ENCODE data around the gene ANKS1B.

Gene ANKS1B

GRCh38 chr12:99154216-99154982 is 830.3 kb downstream of the ANKS1B start:
- POLR2A ChIA-PET, result no interaction called here
- no peaks in the 10 kb centered on the region for H3K9me3 ChIP-seq (ENCODE audit: control insufficient read depth, insufficient read depth, low read depth, low read length)
- CTCF ChIA-PET, result interaction anchor here (1.0 kb wide), 1 partner anchor 465 kb away, joined by 4 read pairs; no protein-coding TSS in a partner anchor
- H3K4me3 ChIP-seq (ENCODE audit: low read depth, low read length), result no peak overlapping the region
- no peaks in the 10 kb centered on the region for H3K4me1 ChIP-seq (ENCODE audit: control insufficient read depth, insufficient read depth, low read length)
- TF ChIP-seq, protein P1, sequence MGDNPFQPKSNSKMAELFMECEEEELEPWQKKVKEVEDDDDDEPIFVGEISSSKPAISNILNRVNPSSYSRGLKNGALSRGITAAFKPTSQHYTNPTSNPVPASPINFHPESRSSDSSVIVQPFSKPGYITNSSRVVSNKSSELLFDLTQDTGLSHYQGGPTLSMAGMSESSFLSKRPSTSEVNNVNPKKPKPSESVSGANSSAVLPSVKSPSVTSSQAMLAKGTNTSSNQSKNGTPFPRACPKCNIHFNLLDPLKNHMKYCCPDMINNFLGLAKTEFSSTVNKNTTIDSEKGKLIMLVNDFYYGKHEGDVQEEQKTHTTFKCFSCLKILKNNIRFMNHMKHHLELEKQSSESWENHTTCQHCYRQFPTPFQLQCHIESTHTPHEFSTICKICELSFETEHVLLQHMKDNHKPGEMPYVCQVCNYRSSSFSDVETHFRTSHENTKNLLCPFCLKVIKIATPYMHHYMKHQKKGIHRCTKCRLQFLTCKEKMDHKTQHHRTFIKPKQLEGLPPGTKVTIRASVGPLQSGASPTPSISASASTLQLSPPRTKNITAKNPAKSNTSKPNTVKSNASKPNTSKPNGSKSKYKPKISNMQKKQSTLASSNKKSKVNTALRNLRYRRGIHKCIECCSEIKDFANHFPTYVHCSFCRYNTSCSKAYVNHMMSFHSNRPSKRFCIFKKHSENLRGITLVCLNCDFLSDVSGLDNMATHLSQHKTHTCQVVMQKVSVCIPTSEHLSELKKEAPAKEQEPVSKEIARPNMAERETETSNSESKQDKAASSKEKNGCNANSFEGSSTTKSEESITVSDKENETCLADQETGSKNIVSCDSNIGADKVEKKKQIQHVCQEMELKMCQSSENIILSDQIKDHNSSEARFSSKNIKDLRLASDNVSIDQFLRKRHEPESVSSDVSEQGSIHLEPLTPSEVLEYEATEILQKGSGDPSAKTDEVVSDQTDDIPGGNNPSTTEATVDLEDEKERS (tag by site-specific recombination; IDR thresholded peaks at IDR 0.05), result no peak
- TF ChIP-seq ZNF292 (tag by site-specific recombination; IDR thresholded peaks at IDR 0.05; ENCODE audit: borderline replicate concordance, low read depth) (no peak), ZNF473 (tag by site-specific recombination; IDR thresholded peaks at IDR 0.05) (no peak), ZBTB49 (tag by site-specific recombination; IDR thresholded peaks at IDR 0.05; ENCODE audit: low read depth) (no peak), ZNF837 (tag by site-specific recombination; IDR thresholded peaks at IDR 0.05) (no peak), ZBTB44 (tag by site-specific recombination; IDR thresholded peaks at IDR 0.05) (no peak), ZNF148 (tag by site-specific recombination; IDR thresholded peaks at IDR 0.05; ENCODE audit: borderline replicate concordance) (no peak), ZFP69B (tag by site-specific recombination; IDR thresholded peaks at IDR 0.05) (no peak), ZNF2 (tag by site-specific recombination; IDR thresholded peaks at IDR 0.05) (no peak), HOXC10 (CRISPR knock-in tag; IDR thresholded peaks at IDR 0.05) (no peak)
- TF ChIP-seq, protein P2, sequence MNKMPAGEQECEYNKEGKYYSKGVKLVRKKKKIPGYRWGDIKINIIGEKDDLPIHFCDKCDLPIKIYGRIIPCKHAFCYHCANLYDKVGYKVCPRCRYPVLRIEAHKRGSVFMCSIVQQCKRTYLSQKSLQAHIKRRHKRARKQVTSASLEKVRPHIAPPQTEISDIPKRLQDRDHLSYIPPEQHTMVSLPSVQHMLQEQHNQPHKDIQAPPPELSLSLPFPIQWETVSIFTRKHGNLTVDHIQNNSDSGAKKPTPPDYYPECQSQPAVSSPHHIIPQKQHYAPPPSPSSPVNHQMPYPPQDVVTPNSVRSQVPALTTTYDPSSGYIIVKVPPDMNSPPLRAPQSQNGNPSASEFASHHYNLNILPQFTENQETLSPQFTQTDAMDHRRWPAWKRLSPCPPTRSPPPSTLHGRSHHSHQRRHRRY (tag by site-specific recombination; IDR thresholded peaks at IDR 0.05), result no peak
- H3K36me3 ChIP-seq (ENCODE audit: control insufficient read depth in 2 of 2, insufficient read depth in 1 of 2, low read length in 2 of 2), result no peaks in the 10 kb centered on the region
- no peak overlapping the region for H3K27ac ChIP-seq (ENCODE audit: extremely low read depth, low read depth, low read length)

GRCh38 chr12:99153293-99153692 is 831.4 kb downstream of the ANKS1B start:
- Histone ChIP-seq H3K4me1 (ENCODE audit: control insufficient read depth, insufficient read depth, low read length) (no peaks in the 10 kb centered on the region), H3K4me3 (ENCODE audit: low read depth, low read length) (no peak overlapping the region), H3K27ac (ENCODE audit: extremely low read depth, low read depth, low read length) (no peak overlapping the region), H3K9me3 (ENCODE audit: control insufficient read depth, insufficient read depth, low read depth, low read length) (no peaks in the 10 kb centered on the region), H3K36me3 (ENCODE audit: control insufficient read depth in 2 of 2, insufficient read depth in 1 of 2, low read length in 2 of 2) (no peaks in the 10 kb centered on the region)
- ChIA-PET POLR2A (no interaction called here), CTCF (interaction anchor here (0.6 kb wide), 1 partner anchor 521 kb away, joined by 5 read pairs; no protein-coding TSS in a partner anchor)
- TF ChIP-seq ZNF624 (tag by site-specific recombination; IDR thresholded peaks at IDR 0.05) (no peak), GFI1B (tag by site-specific recombination; IDR thresholded peaks at IDR 0.05) (no peak)
- TF ChIP-seq, protein P3, sequence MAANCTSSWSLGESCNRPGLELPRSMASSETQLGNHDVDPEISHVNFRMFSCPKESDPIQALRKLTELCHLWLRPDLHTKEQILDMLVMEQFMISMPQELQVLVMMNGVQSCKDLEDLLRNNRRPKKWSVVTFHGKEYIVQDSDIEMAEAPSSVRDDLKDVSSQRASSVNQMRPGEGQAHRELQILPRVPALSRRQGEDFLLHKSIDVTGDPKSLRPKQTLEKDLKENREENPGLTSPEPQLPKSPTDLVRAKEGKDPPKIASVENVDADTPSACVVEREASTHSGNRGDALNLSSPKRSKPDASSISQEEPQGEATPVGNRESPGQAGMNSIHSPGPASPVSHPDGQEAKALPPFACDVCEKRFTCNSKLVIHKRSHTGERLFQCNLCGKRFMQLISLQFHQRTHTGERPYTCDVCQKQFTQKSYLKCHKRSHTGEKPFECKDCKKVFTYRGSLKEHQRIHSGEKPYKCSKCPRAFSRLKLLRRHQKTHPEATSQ (tag by site-specific recombination; IDR thresholded peaks at IDR 0.05), result no peak
- TF ChIP-seq, protein P4, sequence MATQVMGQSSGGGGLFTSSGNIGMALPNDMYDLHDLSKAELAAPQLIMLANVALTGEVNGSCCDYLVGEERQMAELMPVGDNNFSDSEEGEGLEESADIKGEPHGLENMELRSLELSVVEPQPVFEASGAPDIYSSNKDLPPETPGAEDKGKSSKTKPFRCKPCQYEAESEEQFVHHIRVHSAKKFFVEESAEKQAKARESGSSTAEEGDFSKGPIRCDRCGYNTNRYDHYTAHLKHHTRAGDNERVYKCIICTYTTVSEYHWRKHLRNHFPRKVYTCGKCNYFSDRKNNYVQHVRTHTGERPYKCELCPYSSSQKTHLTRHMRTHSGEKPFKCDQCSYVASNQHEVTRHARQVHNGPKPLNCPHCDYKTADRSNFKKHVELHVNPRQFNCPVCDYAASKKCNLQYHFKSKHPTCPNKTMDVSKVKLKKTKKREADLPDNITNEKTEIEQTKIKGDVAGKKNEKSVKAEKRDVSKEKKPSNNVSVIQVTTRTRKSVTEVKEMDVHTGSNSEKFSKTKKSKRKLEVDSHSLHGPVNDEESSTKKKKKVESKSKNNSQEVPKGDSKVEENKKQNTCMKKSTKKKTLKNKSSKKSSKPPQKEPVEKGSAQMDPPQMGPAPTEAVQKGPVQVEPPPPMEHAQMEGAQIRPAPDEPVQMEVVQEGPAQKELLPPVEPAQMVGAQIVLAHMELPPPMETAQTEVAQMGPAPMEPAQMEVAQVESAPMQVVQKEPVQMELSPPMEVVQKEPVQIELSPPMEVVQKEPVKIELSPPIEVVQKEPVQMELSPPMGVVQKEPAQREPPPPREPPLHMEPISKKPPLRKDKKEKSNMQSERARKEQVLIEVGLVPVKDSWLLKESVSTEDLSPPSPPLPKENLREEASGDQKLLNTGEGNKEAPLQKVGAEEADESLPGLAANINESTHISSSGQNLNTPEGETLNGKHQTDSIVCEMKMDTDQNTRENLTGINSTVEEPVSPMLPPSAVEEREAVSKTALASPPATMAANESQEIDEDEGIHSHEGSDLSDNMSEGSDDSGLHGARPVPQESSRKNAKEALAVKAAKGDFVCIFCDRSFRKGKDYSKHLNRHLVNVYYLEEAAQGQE (tag by site-specific recombination; IDR thresholded peaks at IDR 0.05), result no peak

Measured in HEK293 (cell line).